CD4-positive, alpha-beta T cell treated with Interleukin-15 for 1 hour (primary cell): Measurements from ENCODE around the gene SLC9A3.

Source experiments
- DNase-seq: peaks from one replicate; pipeline ENCODE4 v3.0.0-alpha.2; 2020

SLC9A3 gene

GRCh38 chr5:424301-425110 is 99.7 kb downstream of the SLC9A3 start:
- no peak for DNase-seq

GRCh38 chr5:423626-424261 is 100.5 kb downstream of the SLC9A3 start:
- no peak for DNase-seq

- DNase-seq: no peak
Observed at GRCh38 chr5:423233-423565, 101.0 kb downstream of the SLC9A3 start.

GRCh38 chr5:422323-423232 is 101.7 kb downstream of the SLC9A3 start:
- DNase-seq: no peak

GRCh38 chr5:421901-422300 is 102.3 kb downstream of the SLC9A3 start:
- no peak for DNase-seq

- no peak for DNase-seq
Observed at GRCh38 chr5:421287-421880, 102.9 kb downstream of the SLC9A3 start.

- DNase-seq: no peak
Observed at GRCh38 chr5:420632-421286, 103.5 kb downstream of the SLC9A3 start.
